Fibroblast of mammary gland (primary cell): ENCODE results near the gene GPS2.

ENCODE experiments used
- DNase-seq: peaks from one replicate; pipeline ENCODE4 v3.0.0-alpha.2; 2010; ENCODE audit warnings: low read depth
- H3K4me3 ChIP-seq: 2 replicates; pipeline ENCODE4 v1.5.1; 2011; ENCODE audit warnings: low read depth, mild to moderate bottlenecking, low read length, moderate library complexity; ENCODE audit not compliant: control insufficient read depth
- TF ChIP-seq, protein P1 (sequence below): conservative IDR thresholded peaks from 2 replicates; pipeline ENCODE4 v1.5.1; 2011; ENCODE audit warnings: low read depth, low read length, inconsistent platforms; ENCODE audit not compliant: control insufficient read depth, insufficient read depth

Gene GPS2

GRCh38 chr17:7283471-7284216 lies 31.5 kb downstream of the GPS2 start:
- no peak overlapping the region for H3K4me3 ChIP-seq
- TF ChIP-seq, protein P1, sequence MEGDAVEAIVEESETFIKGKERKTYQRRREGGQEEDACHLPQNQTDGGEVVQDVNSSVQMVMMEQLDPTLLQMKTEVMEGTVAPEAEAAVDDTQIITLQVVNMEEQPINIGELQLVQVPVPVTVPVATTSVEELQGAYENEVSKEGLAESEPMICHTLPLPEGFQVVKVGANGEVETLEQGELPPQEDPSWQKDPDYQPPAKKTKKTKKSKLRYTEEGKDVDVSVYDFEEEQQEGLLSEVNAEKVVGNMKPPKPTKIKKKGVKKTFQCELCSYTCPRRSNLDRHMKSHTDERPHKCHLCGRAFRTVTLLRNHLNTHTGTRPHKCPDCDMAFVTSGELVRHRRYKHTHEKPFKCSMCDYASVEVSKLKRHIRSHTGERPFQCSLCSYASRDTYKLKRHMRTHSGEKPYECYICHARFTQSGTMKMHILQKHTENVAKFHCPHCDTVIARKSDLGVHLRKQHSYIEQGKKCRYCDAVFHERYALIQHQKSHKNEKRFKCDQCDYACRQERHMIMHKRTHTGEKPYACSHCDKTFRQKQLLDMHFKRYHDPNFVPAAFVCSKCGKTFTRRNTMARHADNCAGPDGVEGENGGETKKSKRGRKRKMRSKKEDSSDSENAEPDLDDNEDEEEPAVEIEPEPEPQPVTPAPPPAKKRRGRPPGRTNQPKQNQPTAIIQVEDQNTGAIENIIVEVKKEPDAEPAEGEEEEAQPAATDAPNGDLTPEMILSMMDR = no peak
- DNase-seq = no peak

DNA sequence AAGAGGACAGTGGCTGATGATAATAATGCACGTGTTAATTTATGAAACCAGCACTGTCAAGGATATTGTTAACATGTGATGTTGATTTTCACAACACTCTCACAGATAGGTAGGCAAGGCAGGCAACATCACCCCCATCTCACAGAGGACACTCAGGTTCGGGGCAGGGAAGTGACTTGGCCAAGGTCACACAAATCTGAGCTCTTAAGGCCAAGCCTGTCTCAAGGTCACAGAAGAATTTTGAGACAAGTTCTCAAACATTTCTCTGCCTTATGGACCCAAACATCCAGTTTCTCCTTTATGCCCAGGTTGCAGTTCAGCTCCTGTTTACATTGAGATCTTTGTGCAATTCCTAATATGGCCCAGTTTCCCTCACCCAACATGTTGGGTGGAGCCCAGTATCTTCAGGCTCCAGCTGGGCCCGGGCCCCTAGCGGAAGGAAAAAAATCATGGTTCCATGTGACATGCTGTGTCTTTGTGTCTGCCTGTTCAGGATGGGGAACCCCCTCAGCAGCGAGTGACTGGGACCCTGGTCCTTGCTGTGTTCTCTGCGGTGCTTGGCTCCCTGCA lies 32.3 kb downstream of the GPS2 start:
- DNase-seq = no peak
- H3K4me3 ChIP-seq = no peak overlapping the region
- TF ChIP-seq, protein P1 = no peak

DNA sequence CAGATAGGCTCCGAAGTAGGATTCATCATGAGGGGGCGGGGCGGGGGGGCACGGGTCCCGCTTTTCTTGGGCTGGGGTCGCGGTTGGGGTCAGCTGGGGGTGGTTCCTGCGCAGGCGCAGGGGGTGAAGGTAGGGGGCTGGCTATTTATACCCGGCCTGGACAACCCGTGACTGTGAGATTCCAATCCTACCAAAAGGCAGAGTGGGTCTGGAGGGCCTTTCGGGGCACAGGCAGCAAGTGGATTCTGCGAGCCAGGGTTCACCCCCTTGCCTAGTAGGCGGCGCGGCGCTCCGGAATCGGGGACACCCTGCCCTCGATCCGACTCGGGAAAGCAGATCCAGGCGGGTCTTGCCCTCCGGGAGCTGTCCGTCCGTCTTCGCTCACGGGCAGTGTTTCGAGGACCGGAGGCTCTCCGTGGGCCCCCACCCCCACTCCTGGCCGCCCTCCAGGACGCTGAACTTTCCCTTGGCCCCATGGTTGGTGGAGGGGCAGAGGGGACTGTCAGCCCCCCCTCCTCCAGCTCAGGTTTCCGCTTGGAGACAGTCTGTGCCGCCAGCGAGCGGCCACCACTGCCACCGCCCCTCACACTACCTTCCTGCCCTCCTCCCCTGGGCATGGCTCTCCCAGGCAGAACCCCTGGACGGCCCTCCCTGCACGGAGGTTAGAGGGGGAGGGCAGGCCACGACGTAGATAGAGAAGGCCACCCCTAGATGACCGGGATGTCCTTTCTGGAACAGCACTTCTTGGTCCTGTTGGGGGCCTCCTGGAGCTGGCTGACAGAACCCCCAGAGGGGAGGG lies 33.0 kb downstream of the GPS2 start:
- no peak for DNase-seq
- peak overlapping the region; percentile 37 for H3K4me3 ChIP-seq

GRCh38 chr17:7281074-7281952 lies 33.8 kb downstream of the GPS2 start, which contains the start of gene SLC2A4:
Gene SLC2A4 (plus strand): TSS chr17:7281718. CDS start chr17:7281935, 217 bp downstream.
- DNase-seq = peak; percentile 92
- TF ChIP-seq, protein P1 = no peak
- H3K4me3 ChIP-seq = peak within 1 kb of the TSS; percentile 44

More for the DNA sequence above, 33.0 kb downstream of the GPS2 start:
- TF ChIP-seq, protein P1 = no peak

- TF ChIP-seq, protein P1 = peak; percentile 96
- peak; percentile 75 for DNase-seq
- H3K4me3 ChIP-seq = peak overlapping the region; percentile 44
Measured at GRCh38 chr17:7280519-7281073, 34.6 kb downstream of the GPS2 start.
